OCI-LY7 (cell line): Measurements from ENCODE around the gene CPD.

Experiments used
- EZH2phosphoT487 ChIP-seq: fragments of 200-600 bp; sonication (generic); IDR thresholded peaks from 2 replicates; pipeline ENCODE4 v1.6.1; 2018; ENCODE audit warnings: low read depth, borderline replicate concordance, mild to moderate bottlenecking, mixed run types, antibody characterized with exemption, low read length, moderate library complexity, mixed read lengths
- TF ChIP-seq, protein P1 (sequence below): fragments of 200-600 bp; sonication (generic); conservative IDR thresholded peaks from 2 replicates; pipeline ENCODE4 v1.5.1; 2014; ENCODE audit warnings: mild to moderate bottlenecking, antibody characterized with exemption, low read length, moderate library complexity, mixed read lengths

DNA sequence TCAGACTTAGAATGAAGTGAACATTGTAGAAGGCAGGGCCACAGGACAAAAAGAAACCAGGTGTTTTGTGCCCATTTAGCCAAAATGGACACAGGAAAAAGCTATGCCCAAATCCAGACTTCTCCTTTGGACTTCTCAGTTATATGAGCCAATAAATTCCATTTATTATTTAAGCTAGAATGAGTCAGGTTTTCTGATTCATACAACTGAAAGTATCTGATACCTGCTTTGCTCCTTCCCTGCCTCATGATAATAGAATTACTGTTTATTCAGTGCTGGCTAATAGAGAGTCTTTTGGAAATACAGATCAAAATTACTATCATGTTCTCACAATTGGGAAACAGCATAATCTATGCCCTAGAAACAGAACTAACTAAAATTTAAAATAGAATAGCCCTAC, 8.7 kb upstream of the CPD start:
- TF ChIP-seq, protein P1, sequence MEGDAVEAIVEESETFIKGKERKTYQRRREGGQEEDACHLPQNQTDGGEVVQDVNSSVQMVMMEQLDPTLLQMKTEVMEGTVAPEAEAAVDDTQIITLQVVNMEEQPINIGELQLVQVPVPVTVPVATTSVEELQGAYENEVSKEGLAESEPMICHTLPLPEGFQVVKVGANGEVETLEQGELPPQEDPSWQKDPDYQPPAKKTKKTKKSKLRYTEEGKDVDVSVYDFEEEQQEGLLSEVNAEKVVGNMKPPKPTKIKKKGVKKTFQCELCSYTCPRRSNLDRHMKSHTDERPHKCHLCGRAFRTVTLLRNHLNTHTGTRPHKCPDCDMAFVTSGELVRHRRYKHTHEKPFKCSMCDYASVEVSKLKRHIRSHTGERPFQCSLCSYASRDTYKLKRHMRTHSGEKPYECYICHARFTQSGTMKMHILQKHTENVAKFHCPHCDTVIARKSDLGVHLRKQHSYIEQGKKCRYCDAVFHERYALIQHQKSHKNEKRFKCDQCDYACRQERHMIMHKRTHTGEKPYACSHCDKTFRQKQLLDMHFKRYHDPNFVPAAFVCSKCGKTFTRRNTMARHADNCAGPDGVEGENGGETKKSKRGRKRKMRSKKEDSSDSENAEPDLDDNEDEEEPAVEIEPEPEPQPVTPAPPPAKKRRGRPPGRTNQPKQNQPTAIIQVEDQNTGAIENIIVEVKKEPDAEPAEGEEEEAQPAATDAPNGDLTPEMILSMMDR, result no peak
- no peak for TF ChIP-seq EZH2phosphoT487
